ENCODE data around the gene POLR2E. TPM values are rescaled to one million over a fixed set of nuclear protein-coding genes. Genes with fewer than 3 reads are reported as not detected.

Gene POLR2E
- total and polyA plus RNA-seq, 2 of the 13 experiments (the other 11 are each of a cell fraction or from before 2014, with no cell fraction given), result 140 to 272 TPM

DNA sequence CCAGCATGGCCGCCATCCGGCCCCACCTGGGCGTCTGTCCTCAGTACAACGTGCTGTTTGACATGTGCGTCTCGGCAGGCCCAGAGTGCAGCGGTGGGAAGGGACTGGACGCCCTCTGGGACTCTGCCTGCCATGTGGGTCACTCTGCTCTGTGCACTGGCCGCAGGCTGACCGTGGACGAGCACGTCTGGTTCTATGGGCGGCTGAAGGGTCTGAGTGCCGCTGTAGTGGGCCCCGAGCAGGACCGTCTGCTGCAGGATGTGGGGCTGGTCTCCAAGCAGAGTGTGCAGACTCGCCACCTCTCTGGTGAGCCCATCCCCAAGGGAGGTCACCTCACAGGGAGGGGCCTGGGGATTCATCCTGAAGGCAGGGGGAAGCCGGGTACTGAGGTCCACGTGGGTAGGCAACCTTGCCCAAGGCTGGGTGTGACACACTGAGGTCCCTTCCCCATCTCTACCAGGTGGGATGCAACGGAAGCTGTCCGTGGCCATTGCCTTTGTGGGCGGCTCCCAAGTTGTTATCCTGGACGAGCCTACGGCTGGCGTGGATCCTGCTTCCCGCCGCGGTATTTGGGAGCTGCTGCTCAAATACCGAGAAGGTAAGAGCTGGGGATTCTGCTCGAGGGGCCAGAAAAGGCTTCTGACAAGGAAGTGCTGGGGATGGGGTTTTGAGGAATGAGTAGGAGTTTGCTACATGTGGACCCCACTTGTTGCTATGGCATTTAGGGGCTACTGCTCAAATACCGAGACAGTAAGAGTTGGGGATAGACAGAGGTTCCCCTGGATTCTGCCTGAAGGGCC lies 44.0 kb downstream of the POLR2E start:
- H3K9me3 ChIP-seq (ENCODE audit: low read length), result no peaks in the 10 kb centered on the region
- no peaks in the 10 kb centered on the region for H3K79me2 ChIP-seq (ENCODE audit: insufficient read depth, low read length)
- peak overlapping the region; percentile 69 for H3K9ac ChIP-seq (ENCODE audit: insufficient read depth, low read depth, low read length)
- BruUV-seq (replicated peaks), result no TSS peak
- H3K4me1 ChIP-seq (ENCODE audit: insufficient read depth, low read length), result peaks cover 32% of the 10 kb centered on the region
- intact Hi-C loops (cut with micrococcal nuclease; ENCODE audit: unreplicated experiment), result loop anchor here (10.0 kb wide), 1 partner anchor 54 kb away; the partner anchor contains the start of gene GPX4
- peaks cover 7 to 21% of the 10 kb centered on the region in 2 experiments; a peak in 3 of 5 replicates for H3K36me3 ChIP-seq (replicated peaks in 1 of 2; ENCODE audit: control insufficient read depth in 1 of 2, insufficient read depth in 2 of 2, low read length in 2 of 2)
- H3K27ac ChIP-seq (ENCODE audit: extremely low read length, insufficient read depth, low read length), result peak overlapping the region; percentile 75
- POLR2A ChIA-PET, result interaction anchor here (0.6 to 1.9 kb wide), 12 partner anchors 8 to 132 kb away, joined by 3 to 9 read pairs (median 4); partner anchors contain the start of genes ABCA7 and ARHGAP45
- peak overlapping the region; percentile 85 for H3K4me2 ChIP-seq (ENCODE audit: low read depth, low read length)
- no peaks in the 10 kb centered on the region for H3K27me3 ChIP-seq (ENCODE audit: control insufficient read depth in 1 of 2, insufficient read depth in 2 of 2, low read length in 2 of 2)
- FAIRE-seq (no peak), DNase-seq (ENCODE audit: low spot score) (no peak), ATAC-seq (peak; percentile 74)
- CTCF ChIA-PET (ENCODE audit: low intra/inter-chr PET ratio, low total read pairs), result no interaction called here
- in situ Hi-C loops (cut with HindIII; ENCODE audit: extremely low pct_ligation_motif_present, low pct_unique_long_range_greater_than_20kb), result no loop called here
- 2% methylated on average over 17 of the region's 31 CpGs for WGBS (ENCODE audit: low lambda C conversion rate)
- peak overlapping the region; percentile 71 for H2AFZ ChIP-seq (ENCODE audit: low read length)
- no peaks in the 10 kb centered on the region for H4K20me1 ChIP-seq (ENCODE audit: insufficient read depth, low read length)
- H3K4me3 ChIP-seq (replicated peaks in 1 of 3; ENCODE audit: insufficient read depth in 1 of 3, low read depth in 2 of 3, low read length in 3 of 3), result peak overlapping the region; percentile 62 to 75 (median 64); a peak in 5 of 6 replicates
- TF ChIP-seq SMAD1 (CRISPR knock-in tag; IDR thresholded peaks at IDR 0.05; ENCODE audit: borderline replicate concordance, low read depth) (peak; percentile 88; the same call in 1 of the 2 replicates), ZNF256 (CRISPR knock-in tag; conservative IDR thresholded peaks at IDR 0.05) (peak; percentile 54; the same call in 1 of the 2 replicates), ZMYM3 (CRISPR knock-in tag; IDR thresholded peaks at IDR 0.05) (peak; percentile 91), ZNF768 (CRISPR knock-in tag; IDR thresholded peaks at IDR 0.05) (peak; percentile 95), KDM2A (CRISPR knock-in tag; IDR thresholded peaks at IDR 0.05; ENCODE audit: borderline replicate concordance, low read depth) (peak; percentile 83; the same call in 1 of the 2 replicates), MIER3 (CRISPR knock-in tag; IDR thresholded peaks at IDR 0.05; ENCODE audit: borderline replicate concordance) (peak; percentile 30; the same call in 1 of the 2 replicates), ZNF775 (CRISPR knock-in tag; IDR thresholded peaks at IDR 0.05; ENCODE audit: borderline replicate concordance) (no peak), ZNF83 (CRISPR knock-in tag; IDR thresholded peaks at IDR 0.05; ENCODE audit: borderline replicate concordance) (peak; percentile 97), SOX5 (CRISPR knock-in tag; IDR thresholded peaks at IDR 0.05; ENCODE audit: borderline replicate concordance) (0 out of 2 replicates have a peak, but pooled peaks have one; percentile 19), ZNF230 (CRISPR knock-in tag; IDR thresholded peaks at IDR 0.05) (peak; percentile 52; the same call in 1 of the 2 replicates)
- TF ChIP-seq, protein P1, sequence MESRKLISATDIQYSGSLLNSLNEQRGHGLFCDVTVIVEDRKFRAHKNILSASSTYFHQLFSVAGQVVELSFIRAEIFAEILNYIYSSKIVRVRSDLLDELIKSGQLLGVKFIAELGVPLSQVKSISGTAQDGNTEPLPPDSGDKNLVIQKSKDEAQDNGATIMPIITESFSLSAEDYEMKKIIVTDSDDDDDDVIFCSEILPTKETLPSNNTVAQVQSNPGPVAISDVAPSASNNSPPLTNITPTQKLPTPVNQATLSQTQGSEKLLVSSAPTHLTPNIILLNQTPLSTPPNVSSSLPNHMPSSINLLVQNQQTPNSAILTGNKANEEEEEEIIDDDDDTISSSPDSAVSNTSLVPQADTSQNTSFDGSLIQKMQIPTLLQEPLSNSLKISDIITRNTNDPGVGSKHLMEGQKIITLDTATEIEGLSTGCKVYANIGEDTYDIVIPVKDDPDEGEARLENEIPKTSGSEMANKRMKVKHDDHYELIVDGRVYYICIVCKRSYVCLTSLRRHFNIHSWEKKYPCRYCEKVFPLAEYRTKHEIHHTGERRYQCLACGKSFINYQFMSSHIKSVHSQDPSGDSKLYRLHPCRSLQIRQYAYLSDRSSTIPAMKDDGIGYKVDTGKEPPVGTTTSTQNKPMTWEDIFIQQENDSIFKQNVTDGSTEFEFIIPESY (CRISPR knock-in tag; IDR thresholded peaks at IDR 0.05), result peak; percentile 42; the same call in 1 of the 2 replicates
- TF ChIP-seq, protein P2, sequence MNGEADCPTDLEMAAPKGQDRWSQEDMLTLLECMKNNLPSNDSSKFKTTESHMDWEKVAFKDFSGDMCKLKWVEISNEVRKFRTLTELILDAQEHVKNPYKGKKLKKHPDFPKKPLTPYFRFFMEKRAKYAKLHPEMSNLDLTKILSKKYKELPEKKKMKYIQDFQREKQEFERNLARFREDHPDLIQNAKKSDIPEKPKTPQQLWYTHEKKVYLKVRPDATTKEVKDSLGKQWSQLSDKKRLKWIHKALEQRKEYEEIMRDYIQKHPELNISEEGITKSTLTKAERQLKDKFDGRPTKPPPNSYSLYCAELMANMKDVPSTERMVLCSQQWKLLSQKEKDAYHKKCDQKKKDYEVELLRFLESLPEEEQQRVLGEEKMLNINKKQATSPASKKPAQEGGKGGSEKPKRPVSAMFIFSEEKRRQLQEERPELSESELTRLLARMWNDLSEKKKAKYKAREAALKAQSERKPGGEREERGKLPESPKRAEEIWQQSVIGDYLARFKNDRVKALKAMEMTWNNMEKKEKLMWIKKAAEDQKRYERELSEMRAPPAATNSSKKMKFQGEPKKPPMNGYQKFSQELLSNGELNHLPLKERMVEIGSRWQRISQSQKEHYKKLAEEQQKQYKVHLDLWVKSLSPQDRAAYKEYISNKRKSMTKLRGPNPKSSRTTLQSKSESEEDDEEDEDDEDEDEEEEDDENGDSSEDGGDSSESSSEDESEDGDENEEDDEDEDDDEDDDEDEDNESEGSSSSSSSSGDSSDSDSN (CRISPR knock-in tag; IDR thresholded peaks at IDR 0.05), result peak; percentile 78
- TF ChIP-seq, protein P3, sequence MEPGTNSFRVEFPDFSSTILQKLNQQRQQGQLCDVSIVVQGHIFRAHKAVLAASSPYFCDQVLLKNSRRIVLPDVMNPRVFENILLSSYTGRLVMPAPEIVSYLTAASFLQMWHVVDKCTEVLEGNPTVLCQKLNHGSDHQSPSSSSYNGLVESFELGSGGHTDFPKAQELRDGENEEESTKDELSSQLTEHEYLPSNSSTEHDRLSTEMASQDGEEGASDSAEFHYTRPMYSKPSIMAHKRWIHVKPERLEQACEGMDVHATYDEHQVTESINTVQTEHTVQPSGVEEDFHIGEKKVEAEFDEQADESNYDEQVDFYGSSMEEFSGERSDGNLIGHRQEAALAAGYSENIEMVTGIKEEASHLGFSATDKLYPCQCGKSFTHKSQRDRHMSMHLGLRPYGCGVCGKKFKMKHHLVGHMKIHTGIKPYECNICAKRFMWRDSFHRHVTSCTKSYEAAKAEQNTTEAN (CRISPR knock-in tag; conservative IDR thresholded peaks at IDR 0.05), result 0 out of 2 replicates have a peak, but pooled peaks have one; percentile 48
- TF ChIP-seq, protein P4, sequence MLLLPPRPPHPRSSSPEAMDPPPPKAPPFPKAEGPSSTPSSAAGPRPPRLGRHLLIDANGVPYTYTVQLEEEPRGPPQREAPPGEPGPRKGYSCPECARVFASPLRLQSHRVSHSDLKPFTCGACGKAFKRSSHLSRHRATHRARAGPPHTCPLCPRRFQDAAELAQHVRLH (CRISPR knock-in tag; IDR thresholded peaks at IDR 0.05; ENCODE audit: borderline replicate concordance, low read depth), result peak; percentile 70; the same call in 1 of the 2 replicates
- TF ChIP-seq, protein P5, sequence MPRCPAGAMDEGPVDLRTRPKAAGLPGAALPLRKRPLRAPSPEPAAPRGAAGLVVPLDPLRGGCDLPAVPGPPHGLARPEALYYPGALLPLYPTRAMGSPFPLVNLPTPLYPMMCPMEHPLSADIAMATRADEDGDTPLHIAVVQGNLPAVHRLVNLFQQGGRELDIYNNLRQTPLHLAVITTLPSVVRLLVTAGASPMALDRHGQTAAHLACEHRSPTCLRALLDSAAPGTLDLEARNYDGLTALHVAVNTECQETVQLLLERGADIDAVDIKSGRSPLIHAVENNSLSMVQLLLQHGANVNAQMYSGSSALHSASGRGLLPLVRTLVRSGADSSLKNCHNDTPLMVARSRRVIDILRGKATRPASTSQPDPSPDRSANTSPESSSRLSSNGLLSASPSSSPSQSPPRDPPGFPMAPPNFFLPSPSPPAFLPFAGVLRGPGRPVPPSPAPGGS (CRISPR knock-in tag; IDR thresholded peaks at IDR 0.05), result peak; percentile 25; the same call in 1 of the 2 replicates
